AG04449 (cell line): ENCODE data around the gene DUSP15.

Source experiments
- CTCF ChIA-PET: fragments of 350-600 bp; formaldehyde crosslinking; extraction: SDS; loops from one replicate; lab custom pipeline; 2021; ENCODE audit warnings: antibody characterized with exemption; lab: Yijun Ruan, JAX
- POLR2A ChIA-PET: fragments of 400-600, 350-600 bp; formaldehyde crosslinking; extraction: SDS; loops from one replicate; lab custom pipeline; 2020; ENCODE audit warnings: antibody characterized with exemption, inconsistent platforms; lab: Yijun Ruan, JAX
- DNase-seq: peaks from one replicate; pipeline ENCODE4 v3.0.0-alpha.2; 2010; ENCODE audit warnings: low read depth, low spot score
- H3K4me3 ChIP-seq: 2 replicates; pipeline ENCODE4 v1.5.1; 2011; ENCODE audit warnings: low read depth, mild to moderate bottlenecking, control low read depth, low read length
- CTCF ChIP-seq: IDR thresholded peaks from one replicate; pipeline ENCODE4 v1.5.1; 2011; ENCODE audit warnings: mild to moderate bottlenecking, moderate library complexity, low read length, control low read depth, inconsistent platforms; ENCODE audit not compliant: insufficient read depth; ENCODE audit errors: missing control alignments

DUSP15 gene

DNA sequence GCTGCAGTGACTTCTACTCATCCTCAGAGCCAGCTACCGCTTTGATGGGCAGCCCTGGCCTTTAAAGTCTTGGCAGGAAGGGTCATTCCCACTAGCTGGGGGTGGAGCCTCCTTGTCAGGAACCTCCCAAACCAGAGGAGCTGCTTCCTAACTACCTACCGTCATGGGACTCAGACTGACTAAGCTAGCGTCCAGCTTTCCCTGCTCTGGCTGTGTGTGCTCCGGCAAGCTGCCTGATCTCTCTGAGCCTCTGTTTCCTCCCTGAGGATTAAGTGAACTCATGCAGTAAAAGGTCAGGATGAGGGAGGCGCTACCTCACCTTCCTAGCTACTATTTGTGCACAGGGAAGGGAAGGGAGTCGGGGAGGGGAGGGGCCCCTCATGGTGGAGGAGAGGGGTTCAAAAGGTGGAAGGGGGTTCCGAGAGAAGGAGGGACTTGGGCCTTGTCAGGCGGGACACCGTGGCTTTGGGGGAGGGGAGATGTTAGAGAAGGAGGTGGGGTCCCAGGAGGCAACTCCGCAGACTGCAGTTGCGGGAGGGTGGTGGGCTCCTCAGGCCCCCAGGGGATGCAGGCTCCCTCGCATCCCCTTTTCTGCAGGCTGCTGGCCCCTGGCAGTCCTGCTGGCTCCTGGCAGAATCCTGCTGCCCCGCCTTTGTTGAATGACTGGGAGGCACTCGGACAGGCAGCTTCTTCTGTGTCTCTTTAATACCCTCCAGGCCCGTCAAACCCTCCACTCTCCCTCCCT, 9.8 kb downstream of the DUSP15 start:
- no peak for TF ChIP-seq CTCF
- POLR2A ChIA-PET = no interaction called here

DNA sequence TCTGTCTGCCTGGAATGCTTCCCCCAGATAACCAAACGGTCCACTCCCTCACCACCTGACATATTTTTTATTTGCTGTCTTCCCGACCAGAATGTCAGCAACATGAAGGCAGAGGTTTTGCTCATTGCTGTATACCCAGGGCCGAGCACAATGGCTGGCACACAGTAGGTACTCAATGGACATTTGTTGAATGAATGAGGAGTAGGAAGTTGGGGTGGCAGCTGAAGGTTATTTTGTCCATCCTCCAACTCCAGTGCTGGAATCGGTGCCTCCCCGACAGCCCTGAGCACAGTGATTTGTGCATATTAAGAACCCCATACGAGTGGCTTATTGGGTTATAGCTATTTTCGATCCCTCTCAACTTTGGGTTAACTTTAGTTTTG, 10.3 kb downstream of the DUSP15 start:
- ChIA-PET POLR2A (no interaction called here), CTCF (interaction anchor here (0.9 to 10.4 kb wide), 5 partner anchors 7 to 92 kb away, joined by 3 to 113 read pairs (median 6); partner anchors contain the start of genes FOXS1 and PDRG1)
- no peak overlapping the region for H3K4me3 ChIP-seq
- DNase-seq = no peak
- TF ChIP-seq CTCF = no peak

More for the DNA sequence above, 9.8 kb downstream of the DUSP15 start:
- no peak for DNase-seq
- CTCF ChIA-PET = interaction anchor here (0.9 to 10.4 kb wide), 5 partner anchors 8 to 91 kb away, joined by 3 to 113 read pairs (median 6); partner anchors contain the start of genes FOXS1 and PDRG1
- H3K4me3 ChIP-seq = peak overlapping the region; percentile 48

GRCh38 chr20:31859266-31859997, 10.9 kb downstream of the DUSP15 start:
- TF ChIP-seq CTCF = no peak
- ChIA-PET POLR2A (no interaction called here), CTCF (interaction anchor here (0.9 to 10.4 kb wide), 4 partner anchors 7 to 36 kb away, joined by 3 to 113 read pairs (median 46); partner anchors contain the start of gene FOXS1)
- no peak overlapping the region for H3K4me3 ChIP-seq
- DNase-seq = no peak

DNA sequence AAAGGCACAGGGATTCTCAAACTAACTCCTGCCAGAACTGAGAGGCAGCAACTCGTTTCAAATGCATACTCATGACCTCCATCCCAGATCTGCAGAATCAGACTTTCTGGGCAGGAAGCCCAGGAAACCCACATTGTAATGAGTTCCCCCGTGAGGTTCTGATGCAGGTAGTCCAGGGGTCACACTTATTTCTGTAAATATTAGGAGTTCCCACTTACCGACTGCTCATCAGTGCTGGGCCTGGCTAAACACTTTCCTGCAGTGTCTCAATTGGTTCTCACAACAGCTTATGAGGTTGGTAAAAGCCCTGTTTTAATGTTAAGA, 11.6 kb downstream of the DUSP15 start:
- no peak for TF ChIP-seq CTCF
- H3K4me3 ChIP-seq = no peak overlapping the region
- DNase-seq = no peak
- POLR2A ChIA-PET = no interaction called here
- CTCF ChIA-PET = interaction anchor here (0.9 to 10.4 kb wide), 4 partner anchors 6 to 36 kb away, joined by 3 to 113 read pairs (median 46); partner anchors contain the start of gene FOXS1

GRCh38 chr20:31857861-31858759, 12.2 kb downstream of the DUSP15 start:
- ChIA-PET CTCF (interaction anchor here (0.9 to 10.4 kb wide), 2 partner anchors 14 to 24 kb away, joined by 3 to 113 read pairs; partner anchors contain the start of gene FOXS1), POLR2A (no interaction called here)
- no peak for TF ChIP-seq CTCF

More at GRCh38 chr20:31857861-31858759, 12.2 kb downstream of the DUSP15 start:
- DNase-seq = no peak
- H3K4me3 ChIP-seq = no peak overlapping the region
